H9 (cell line): ENCODE results near the gene SLC12A4. TPM values are rescaled to one million over a fixed set of nuclear protein-coding genes. Genes with fewer than 3 reads are reported as not detected.

Source experiments
- DNase-seq: peaks from one replicate; pipeline ENCODE4 v3.0.0-alpha.2; 2017
- H2AFZ ChIP-seq: one replicate; pipeline ENCODE4 v1.6.1; 2013; ENCODE audit warnings: mild to moderate bottlenecking, low read length, control low read depth, moderate library complexity
- H2AK5ac ChIP-seq: 2 replicates; pipeline ENCODE4 v1.6.1; 2013; ENCODE audit warnings: low read length, control low read depth, mixed read lengths; ENCODE audit not compliant: insufficient read length
- H2BK120ac ChIP-seq: one replicate; pipeline ENCODE4 v1.6.1; 2013; ENCODE audit warnings: low read depth, mild to moderate bottlenecking, low read length, control low read depth, inconsistent platforms; ENCODE audit not compliant: poor library complexity, severe bottlenecking
- H2BK12ac ChIP-seq: 2 replicates; pipeline ENCODE4 v1.6.1; 2013; ENCODE audit warnings: low read length, control low read depth, mixed read lengths, low read depth; ENCODE audit not compliant: insufficient read length
- H2BK15ac ChIP-seq: 2 replicates; pipeline ENCODE4 v1.6.1; 2013; ENCODE audit warnings: low read depth, low read length, control low read depth
- H2BK20ac ChIP-seq: one replicate; pipeline ENCODE4 v1.6.1; 2013; ENCODE audit warnings: low read depth, mild to moderate bottlenecking, low read length, control low read depth, inconsistent platforms; ENCODE audit not compliant: poor library complexity, severe bottlenecking
- H2BK5ac ChIP-seq: 2 replicates; pipeline ENCODE4 v1.6.1; 2013; ENCODE audit warnings: low read length, control low read depth, mixed read lengths; ENCODE audit not compliant: insufficient read length
- H3K14ac ChIP-seq: 2 replicates; pipeline ENCODE4 v1.6.1; 2013; ENCODE audit warnings: low read length, control low read depth; ENCODE audit not compliant: insufficient read depth
- H3K18ac ChIP-seq: 2 replicates; pipeline ENCODE4 v1.6.1; 2013; ENCODE audit warnings: low read depth, mild to moderate bottlenecking, mixed read lengths, low read length, control low read depth; ENCODE audit not compliant: insufficient read length
- H3K23ac ChIP-seq: 2 replicates; pipeline ENCODE4 v1.6.1; 2013; ENCODE audit warnings: low read length, control low read depth, mixed read lengths, low read depth; ENCODE audit not compliant: insufficient read length
- H3K23me2 ChIP-seq: 2 replicates; pipeline ENCODE4 v1.6.1; 2013; ENCODE audit warnings: low read depth, mild to moderate bottlenecking, mixed read lengths, low read length, control low read depth; ENCODE audit not compliant: insufficient read length, poor library complexity, severe bottlenecking
- H3K27ac ChIP-seq: 2 replicates; pipeline ENCODE4 v1.5.1; 2013; ENCODE audit warnings: low read length, control low read depth, mixed read lengths, low read depth; ENCODE audit not compliant: insufficient read length
- H3K27me3 ChIP-seq: 2 replicates; pipeline ENCODE4 v1.6.1; 2013; ENCODE audit warnings: low read length, control low read depth, inconsistent platforms; ENCODE audit not compliant: insufficient read depth
- H3K4ac ChIP-seq: 2 replicates; pipeline ENCODE4 v1.6.1; 2013; ENCODE audit warnings: low read depth, mild to moderate bottlenecking, control low read depth, inconsistent platforms, low read length, moderate library complexity
- H3K4me1 ChIP-seq: 2 replicates; pipeline ENCODE4 v1.6.1; 2013; ENCODE audit warnings: low read length, control low read depth, inconsistent platforms; ENCODE audit not compliant: insufficient read depth
- H3K4me2 ChIP-seq: 2 replicates; pipeline ENCODE4 v1.6.1; 2013; ENCODE audit warnings: low read length, control low read depth, mixed read lengths; ENCODE audit not compliant: insufficient read length, insufficient read depth
- H3K56ac ChIP-seq: 2 replicates; pipeline ENCODE4 v1.6.1; 2013; ENCODE audit warnings: low read depth, mild to moderate bottlenecking, mixed read lengths, low read length, control low read depth; ENCODE audit not compliant: insufficient read length
- H3K79me1 ChIP-seq: 2 replicates; pipeline ENCODE4 v1.6.1; 2013; ENCODE audit warnings: low read depth, mild to moderate bottlenecking, moderate library complexity, low read length, control low read depth, inconsistent platforms; ENCODE audit not compliant: insufficient read depth, poor library complexity, severe bottlenecking
- H3K79me2 ChIP-seq: 2 replicates; pipeline ENCODE4 v1.6.1; 2013; ENCODE audit warnings: low read length, control low read depth, inconsistent platforms; ENCODE audit not compliant: insufficient read depth
- H3K9ac ChIP-seq: 2 replicates; pipeline ENCODE4 v1.6.1; 2013; ENCODE audit warnings: low read length, control low read depth, mixed read lengths; ENCODE audit not compliant: insufficient read length; ENCODE audit errors: extremely low read depth
- H3K9me3 ChIP-seq: one replicate; pipeline ENCODE4 v1.6.1; 2013; ENCODE audit warnings: low read depth, low read length, inconsistent platforms; ENCODE audit not compliant: control insufficient read depth
- H3T11ph ChIP-seq: one replicate; pipeline ENCODE4 v1.6.1; 2013; ENCODE audit warnings: mild to moderate bottlenecking, low read length, control low read depth, inconsistent platforms
- H4K20me1 ChIP-seq: one replicate; pipeline ENCODE4 v1.6.1; 2013; ENCODE audit not compliant: control insufficient read depth, insufficient read length, insufficient read depth
- H4K5ac ChIP-seq: 2 replicates; pipeline ENCODE4 v1.6.1; 2013; ENCODE audit warnings: low read depth, mild to moderate bottlenecking, mixed read lengths, low read length, control low read depth; ENCODE audit not compliant: insufficient read length
- H4K8ac ChIP-seq: replicated peaks from 2 replicates; pipeline ENCODE4 v1.6.1; 2013; ENCODE audit warnings: low read length, control low read depth, mixed read lengths, low read depth; ENCODE audit not compliant: insufficient read length
- H4K91ac ChIP-seq: 2 replicates; pipeline ENCODE4 v1.6.1; 2013; ENCODE audit warnings: low read depth, mild to moderate bottlenecking, moderate library complexity, mixed read lengths, low read length, control low read depth; ENCODE audit not compliant: insufficient read length
- H3K27ac Mint-ChIP-seq, 3 experiments: 2 replicates in 2 of 3; 3 replicates in 1 of 3; pipeline ENCODE4 v1.8.0; 2020 to 2021; ENCODE audit warnings: mixed read lengths in 3 of 3, mild to moderate bottlenecking in 1 of 3, moderate library complexity in 1 of 3
- H3K27me3 Mint-ChIP-seq: 2 replicates; pipeline ENCODE4 v1.8.0; 2021; ENCODE audit warnings: low read depth, mild to moderate bottlenecking, moderate library complexity, mixed read lengths
- H3K36me3 Mint-ChIP-seq, 3 experiments: 2 replicates in 2 of 3; 3 replicates in 1 of 3; pipeline ENCODE4 v1.8.0; 2020 to 2021; ENCODE audit warnings: low read depth in 3 of 3, mixed read lengths in 3 of 3; ENCODE audit not compliant: insufficient read depth in 1 of 3
- H3K4me1 Mint-ChIP-seq, 2 experiments: 2 replicates each; pipeline ENCODE4 v1.8.0; 2020; ENCODE audit warnings: mixed read lengths in 2 of 2
- H3K4me3 Mint-ChIP-seq, 2 experiments: 2 replicates in 1 of 2; 3 replicates in 1 of 2; pipeline ENCODE4 v1.8.0; 2020 to 2021; ENCODE audit warnings: mild to moderate bottlenecking in 2 of 2, mixed read lengths in 2 of 2, moderate library complexity in 1 of 2
- H3K9me3 Mint-ChIP-seq, 2 experiments: 2 replicates in 1 of 2; 3 replicates in 1 of 2; pipeline ENCODE4 v1.8.0; 2020; ENCODE audit warnings: mild to moderate bottlenecking in 2 of 2, mixed read lengths in 2 of 2, moderate library complexity in 1 of 2
- WGBS: extraction: QIAGEN DNeasy Blood & Tissue Kit; methylation state at CpG from one replicate; pipeline ENCODE4 v1.1.7; 2013; ENCODE audit warnings: missing lambda C conversion rate, low lambda C conversion rate, mixed read lengths; ENCODE audit not compliant: insufficient read length; ENCODE audit errors: extremely low coverage; 5-methylcytosine and 5-hydroxymethylcytosine counted together
- total RNA-seq: library from RNA; stranded (reverse); gene quantifications from 2 replicates; pipeline ENCODE4 v1.2.1, GENCODE V29; 2021
- TF ChIP-seq, protein P1 (sequence below): fragments of 200-600 bp; sonication (generic); conservative IDR thresholded peaks from 3 replicates; pipeline ENCODE4 v1.8.0; 2021; ENCODE audit warnings: antibody characterized with exemption, mild to moderate bottlenecking

Gene SLC12A4
- total RNA-seq, 1 experiment from 2014 or later = 46.7 TPM

DNA sequence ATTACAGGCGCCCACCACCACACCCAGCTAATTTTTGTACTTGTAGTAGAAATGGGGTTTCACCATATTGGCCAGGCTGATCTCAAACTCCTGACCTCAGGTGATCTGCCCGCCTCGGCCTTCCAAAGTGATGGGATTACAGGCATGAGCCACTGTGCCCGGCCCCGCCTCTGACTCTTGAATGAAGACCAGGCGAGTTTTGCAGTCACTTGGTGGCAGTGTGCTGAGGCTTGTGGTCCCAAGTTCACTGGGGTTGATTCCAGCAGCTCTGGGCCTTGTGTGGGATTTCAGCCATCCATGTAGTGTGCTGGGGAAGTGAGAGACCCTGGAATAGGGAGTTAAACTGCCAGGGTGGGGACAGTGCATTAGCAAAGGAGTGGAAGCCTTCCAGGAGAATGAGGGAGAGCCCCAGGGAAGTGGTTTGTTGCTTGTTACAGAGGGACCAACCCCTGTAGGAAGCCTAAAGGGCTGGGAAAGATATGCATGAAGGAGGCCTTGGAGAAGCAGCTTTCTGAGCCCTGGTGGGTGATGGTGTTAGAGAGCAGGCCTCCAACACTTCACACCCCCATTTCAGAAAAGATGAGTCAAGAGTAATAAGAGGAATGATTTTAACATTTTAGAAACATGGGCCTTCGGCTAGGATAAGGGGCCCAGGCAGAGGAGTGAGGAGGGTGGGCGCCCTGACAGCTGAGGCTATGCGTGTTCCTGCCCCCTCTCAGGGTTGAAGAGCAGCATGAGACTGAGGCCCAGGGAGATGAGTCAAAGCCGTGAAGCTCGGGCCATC, 60.8 kb downstream of the SLC12A4 start:
- peak overlapping the region; percentile 30 to 59 (median 45); a peak in 5 of 7 replicates for H3K27ac Mint-ChIP-seq

More for the DNA sequence above, 60.8 kb downstream of the SLC12A4 start:
- Histone ChIP-seq H2BK12ac (no peak overlapping the region), H2AFZ (no peak overlapping the region), H3K4me2 (no peak overlapping the region), H3K9me3 (no peaks in the 10 kb centered on the region), H2AK5ac (no peak overlapping the region), H3T11ph (no peak overlapping the region), H4K8ac (no peak overlapping the region), H4K5ac (no peak overlapping the region), H3K14ac (no peak overlapping the region), H3K56ac (no peak overlapping the region), H3K4me1 (no peaks in the 10 kb centered on the region), H4K20me1 (no peaks in the 10 kb centered on the region), H3K23ac (no peak overlapping the region), H3K79me2 (no peaks in the 10 kb centered on the region), H3K4ac (no peak overlapping the region), H3K79me1 (no peaks in the 10 kb centered on the region), H3K9ac (no peak overlapping the region), H2BK15ac (no peak overlapping the region), H3K27me3 (no peaks in the 10 kb centered on the region), H3K23me2 (no peaks in the 10 kb centered on the region), H2BK120ac (no peak overlapping the region), H2BK20ac (no peak overlapping the region), H3K18ac (no peak overlapping the region), H3K27ac (no peak overlapping the region), H4K91ac (no peak overlapping the region), H2BK5ac (no peak overlapping the region)
- H3K36me3 Mint-ChIP-seq = peaks cover 10 to 42% (median 31%) of the 10 kb centered on the region in 3 experiments
- peaks cover 0 to 3% of the 10 kb centered on the region in 2 experiments; a peak in 1 of 4 replicates for H3K4me1 Mint-ChIP-seq
- TF ChIP-seq, protein P1, sequence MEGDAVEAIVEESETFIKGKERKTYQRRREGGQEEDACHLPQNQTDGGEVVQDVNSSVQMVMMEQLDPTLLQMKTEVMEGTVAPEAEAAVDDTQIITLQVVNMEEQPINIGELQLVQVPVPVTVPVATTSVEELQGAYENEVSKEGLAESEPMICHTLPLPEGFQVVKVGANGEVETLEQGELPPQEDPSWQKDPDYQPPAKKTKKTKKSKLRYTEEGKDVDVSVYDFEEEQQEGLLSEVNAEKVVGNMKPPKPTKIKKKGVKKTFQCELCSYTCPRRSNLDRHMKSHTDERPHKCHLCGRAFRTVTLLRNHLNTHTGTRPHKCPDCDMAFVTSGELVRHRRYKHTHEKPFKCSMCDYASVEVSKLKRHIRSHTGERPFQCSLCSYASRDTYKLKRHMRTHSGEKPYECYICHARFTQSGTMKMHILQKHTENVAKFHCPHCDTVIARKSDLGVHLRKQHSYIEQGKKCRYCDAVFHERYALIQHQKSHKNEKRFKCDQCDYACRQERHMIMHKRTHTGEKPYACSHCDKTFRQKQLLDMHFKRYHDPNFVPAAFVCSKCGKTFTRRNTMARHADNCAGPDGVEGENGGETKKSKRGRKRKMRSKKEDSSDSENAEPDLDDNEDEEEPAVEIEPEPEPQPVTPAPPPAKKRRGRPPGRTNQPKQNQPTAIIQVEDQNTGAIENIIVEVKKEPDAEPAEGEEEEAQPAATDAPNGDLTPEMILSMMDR = no peak
- no peaks in the 10 kb centered on the region for H3K9me3 Mint-ChIP-seq
- DNase-seq = no peak
- whole genome bisulfite sequencing = no CpG with 5 or more reads among the region's 11 CpGs
- H3K27me3 Mint-ChIP-seq = no peaks in the 10 kb centered on the region
- no peak overlapping the region for H3K4me3 Mint-ChIP-seq
